SU-DHL-6 (cell line): ENCODE measurements around the gene PTGR3.

Experiments
- EZH2phosphoT487 ChIP-seq: fragments of 200-600 bp; sonication (generic), shearing (Covaris generic); conservative IDR thresholded peaks from 2 replicates; pipeline ENCODE4 v1.6.1; 2018; ENCODE audit warnings: mild to moderate bottlenecking, antibody characterized with exemption, low read length, moderate library complexity, mixed read lengths
- TF ChIP-seq, protein P1 (sequence below): fragments of 200-600 bp; sonication (generic); IDR thresholded peaks from one replicate; pipeline ENCODE4 v1.5.1; 2017; ENCODE audit warnings: antibody characterized with exemption, mild to moderate bottlenecking, low read length, moderate library complexity; ENCODE audit not compliant: insufficient read depth, poor library complexity, severe bottlenecking

- TF ChIP-seq, protein P1, sequence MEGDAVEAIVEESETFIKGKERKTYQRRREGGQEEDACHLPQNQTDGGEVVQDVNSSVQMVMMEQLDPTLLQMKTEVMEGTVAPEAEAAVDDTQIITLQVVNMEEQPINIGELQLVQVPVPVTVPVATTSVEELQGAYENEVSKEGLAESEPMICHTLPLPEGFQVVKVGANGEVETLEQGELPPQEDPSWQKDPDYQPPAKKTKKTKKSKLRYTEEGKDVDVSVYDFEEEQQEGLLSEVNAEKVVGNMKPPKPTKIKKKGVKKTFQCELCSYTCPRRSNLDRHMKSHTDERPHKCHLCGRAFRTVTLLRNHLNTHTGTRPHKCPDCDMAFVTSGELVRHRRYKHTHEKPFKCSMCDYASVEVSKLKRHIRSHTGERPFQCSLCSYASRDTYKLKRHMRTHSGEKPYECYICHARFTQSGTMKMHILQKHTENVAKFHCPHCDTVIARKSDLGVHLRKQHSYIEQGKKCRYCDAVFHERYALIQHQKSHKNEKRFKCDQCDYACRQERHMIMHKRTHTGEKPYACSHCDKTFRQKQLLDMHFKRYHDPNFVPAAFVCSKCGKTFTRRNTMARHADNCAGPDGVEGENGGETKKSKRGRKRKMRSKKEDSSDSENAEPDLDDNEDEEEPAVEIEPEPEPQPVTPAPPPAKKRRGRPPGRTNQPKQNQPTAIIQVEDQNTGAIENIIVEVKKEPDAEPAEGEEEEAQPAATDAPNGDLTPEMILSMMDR, result no peak
- no peak for TF ChIP-seq EZH2phosphoT487
These were observed 38.0 kb upstream of the PTGR3 start for GRCh38 chr18:75246721-75247610.
